B cell (primary cell): ENCODE results near the gene RASD1. TPM values are rescaled to one million over a fixed set of nuclear protein-coding genes. Genes with fewer than 3 reads are reported as not detected.

Source experiments
- ATAC-seq: fragments of 200-7000 bp; cut with Tn5 transposase; one replicate; pipeline ENCODE4 v1.10.0; 2021; ENCODE audit warnings: low read depth, mild to moderate bottlenecking, moderate number of reproducible peaks, moderate library complexity
- CTCF ChIA-PET: fragments of 350-600 bp; sonication (Branson Sonifier 250); formaldehyde crosslinking; loops from one replicate; lab custom pipeline; 2021; ENCODE audit warnings: antibody characterized with exemption, inconsistent platforms; lab: Charles Lee
- POLR2A ChIA-PET: fragments of 350-600 bp; sonication (Branson Sonifier 250); formaldehyde crosslinking; loops from one replicate; lab custom pipeline; 2021; ENCODE audit warnings: antibody characterized with exemption; lab: Charles Lee
- DNase-seq: peaks from one replicate; pipeline ENCODE4 v3.0.0; 2013
- H2AFZ ChIP-seq: 2 replicates; pipeline ENCODE4 v1.6.1; 2012; ENCODE audit warnings: mild to moderate bottlenecking, low read depth, low read length; ENCODE audit not compliant: insufficient read depth, poor library complexity, severe bottlenecking
- H3K27ac ChIP-seq, 2 donors: 1 replicate in 1 of 2; 2 replicates in 1 of 2; pipeline ENCODE4 v1.5.1; 2012 to 2013; ENCODE audit warnings: low read length in 2 of 2, mild to moderate bottlenecking in 2 of 2, moderate library complexity in 1 of 2
- H3K27me3 ChIP-seq, 4 experiments: fragments of 200-600 bp in 1 of 4; sonication (generic) in 1 of 4; replicated peaks in 1 of 4; 1 replicate in 2 of 4; 2 replicates in 2 of 4; pipeline versions ENCODE4 v1.6.1 to v1.7.0; 2013 to 2016; ENCODE audit warnings: low read length in 3 of 4, mild to moderate bottlenecking in 2 of 4, mixed read lengths in 1 of 4, moderate library complexity in 1 of 4; ENCODE audit not compliant: insufficient read depth in 4 of 4, control insufficient read depth in 3 of 4; ENCODE audit errors: control extremely low read depth in 1 of 4
- H3K36me3 ChIP-seq, 2 experiments: replicated peaks in 1 of 2; 1 replicate in 1 of 2; 2 replicates in 1 of 2; pipeline versions ENCODE4 v1.6.1 to v1.7.1; 2013; ENCODE audit warnings: low read length in 1 of 2; ENCODE audit not compliant: insufficient read depth in 2 of 2, control insufficient read depth in 1 of 2; ENCODE audit errors: control extremely low read depth in 1 of 2, extremely low read depth in 1 of 2
- H3K4me1 ChIP-seq, 2 donors: fragments of 200-600 bp in 1 of 2; sonication (generic) in 1 of 2; 1 replicate in 1 of 2; 2 replicates in 1 of 2; pipeline versions ENCODE4 v1.5.1 to v1.6.1; 2013 to 2017; ENCODE audit warnings: low read length in 2 of 2; ENCODE audit not compliant: control insufficient read depth in 2 of 2, insufficient read depth in 2 of 2
- H3K4me2 ChIP-seq: replicated peaks from 2 replicates; pipeline ENCODE3; 2012; ENCODE audit warnings: mild to moderate bottlenecking, low read depth, low read length; ENCODE audit not compliant: poor library complexity, severe bottlenecking
- H3K4me3 ChIP-seq, 5 experiments: fragments of 200-600 bp in 1 of 5; sonication (generic) in 1 of 5; 1 replicate in 3 of 5; 2 replicates in 2 of 5; pipeline versions ENCODE4 v1.5.1 to v1.7.0; 2011 to 2016; ENCODE audit warnings: low read length in 4 of 5, mild to moderate bottlenecking in 4 of 5, low read depth in 2 of 5, control low read depth in 1 of 5, moderate library complexity in 1 of 5; ENCODE audit not compliant: insufficient read depth in 1 of 5; ENCODE audit errors: control extremely low read depth in 1 of 5, extremely low read depth in 1 of 5
- H3K79me2 ChIP-seq: fragments of 200-600 bp; sonication (generic); one replicate; pipeline ENCODE4 v1.6.0; 2016; ENCODE audit warnings: low read length; ENCODE audit not compliant: control insufficient read depth, insufficient read depth
- H3K9ac ChIP-seq: fragments of 200-600 bp; sonication (generic); 2 replicates; pipeline ENCODE4 v1.6.1; 2017; ENCODE audit warnings: mild to moderate bottlenecking, low read length, moderate library complexity
- H3K9me3 ChIP-seq, 3 donors: one replicate each; pipeline versions ENCODE4 v1.6.1 to v1.7.1; 2013; ENCODE audit warnings: low read length in 2 of 3; ENCODE audit not compliant: control insufficient read depth in 2 of 3, insufficient read depth in 1 of 3; ENCODE audit errors: control extremely low read depth in 1 of 3
- H4K20me1 ChIP-seq: 2 replicates; pipeline ENCODE4 v1.6.0; 2012; ENCODE audit warnings: mild to moderate bottlenecking, low read length; ENCODE audit not compliant: insufficient read depth, control insufficient read depth, poor library complexity, severe bottlenecking
- H3K27ac Mint-ChIP-seq: one replicate; pipeline ENCODE4 v1.8.0; 2021; ENCODE audit warnings: mixed read lengths
- H3K27me3 Mint-ChIP-seq: one replicate; pipeline ENCODE4 v1.8.0; 2021; ENCODE audit warnings: mixed read lengths
- H3K4me1 Mint-ChIP-seq: one replicate; pipeline ENCODE4 v1.8.0; 2021; ENCODE audit warnings: mixed read lengths
- H3K4me3 Mint-ChIP-seq: one replicate; pipeline ENCODE4 v1.8.0; 2021; ENCODE audit warnings: mixed read lengths
- H3K9me3 Mint-ChIP-seq: one replicate; pipeline ENCODE4 v1.8.0; 2022; ENCODE audit warnings: mixed read lengths; ENCODE audit not compliant: insufficient read depth
- CTCF ChIP-seq: fragments of 200-600 bp; IDR thresholded peaks from one replicate; pipeline ENCODE4 v1.8.0; 2022; ENCODE audit warnings: antibody characterized with exemption, mild to moderate bottlenecking
- EZH2 ChIP-seq: IDR thresholded peaks from 2 replicates; pipeline ENCODE4 v1.6.1; 2012; ENCODE audit warnings: borderline replicate concordance, low read depth, mild to moderate bottlenecking, moderate library complexity, low read length; ENCODE audit not compliant: insufficient read depth, poor library complexity, severe bottlenecking
- WGBS: methylation state at CpG from one replicate; pipeline ENCODE4 v1.1.5; 2013; ENCODE audit warnings: missing lambda C conversion rate; ENCODE audit not compliant: insufficient coverage; 5-methylcytosine and 5-hydroxymethylcytosine counted together
- intact Hi-C: fragments of 100-400 bp; cut with micrococcal nuclease; formaldehyde crosslinking; loops from one replicate; pipeline ENCODE4 v1.10.0; 2022
- polyA plus RNA-seq: library from polyadenylated mRNA; depleted of rRNA; stranded (reverse); fragments of >200 nt; gene quantifications from 2 replicates; pipeline ENCODE4 v1.2.3, GENCODE V29; 2012
- total RNA-seq, 2 donors: library from RNA; stranded (reverse); fragments of 120-200 nt in 1 of 2; gene quantifications; 1 replicate in 1 of 2; 2 replicates in 1 of 2; pipeline versions ENCODE4 v1.2.3 to v1.2.4, GENCODE V29; 2013 to 2022

RASD1 gene
- total and polyA plus RNA-seq, 2 donors (not counting 1 experiment from before 2014, with no cell fraction given): 0.95 to 3.2 TPM

GRCh38 chr17:17500999-17501605 is 4.9 kb upstream of the RASD1 start:
- TF ChIP-seq CTCF (no peak), EZH2 (no peak)
- Histone ChIP-seq H3K9ac (no peak overlapping the region), H3K4me2 (no peak overlapping the region), H3K27me3 (peaks cover 0 to 14% (median 1%) of the 10 kb centered on the region in 4 experiments), H3K36me3 (no peaks in the 10 kb centered on the region), H3K9me3 (no peaks in the 10 kb centered on the region), H3K4me1 (peaks cover 7 to 9% of the 10 kb centered on the region in 2 donors), H2AFZ (no peak overlapping the region), H3K4me3 (no peak overlapping the region), H4K20me1 (no peaks in the 10 kb centered on the region), H3K79me2 (no peaks in the 10 kb centered on the region), H3K27ac (no peak overlapping the region)
- intact Hi-C loops: no loop called here
- DNase-seq (no peak), ATAC-seq (no peak)
- 79% methylated on average over 11 of the region's 14 CpGs for WGBS
- CTCF ChIA-PET: no interaction called here
- Mint-ChIP-seq H3K27me3 (peaks cover 6% of the 10 kb centered on the region), H3K4me3 (no peak overlapping the region), H3K27ac (no peak overlapping the region), H3K9me3 (no peaks in the 10 kb centered on the region), H3K4me1 (peaks cover 4% of the 10 kb centered on the region)
- POLR2A ChIA-PET: no interaction called here

GRCh38 chr17:17499402-17500145 is 3.4 kb upstream of the RASD1 start:
- H3K4me2 ChIP-seq: no peak overlapping the region
- DNase-seq: no peak
- Mint-ChIP-seq H3K27me3 (peaks cover 11% of the 10 kb centered on the region), H3K9me3 (no peaks in the 10 kb centered on the region), H3K27ac (no peak overlapping the region), H3K4me1 (peaks cover 16% of the 10 kb centered on the region), H3K4me3 (no peak overlapping the region)
- peaks cover 0 to 5% (median 0%) of the 10 kb centered on the region in 3 donors for H3K9me3 ChIP-seq
- peaks cover 22 to 23% of the 10 kb centered on the region in 2 donors for H3K4me1 ChIP-seq
- no peak overlapping the region for H3K27ac ChIP-seq
- H4K20me1 ChIP-seq: no peaks in the 10 kb centered on the region
- CTCF ChIA-PET: interaction anchor here (0.5 kb wide), 1 partner anchor 1074 kb away, joined by 3 read pairs; no protein-coding TSS in a partner anchor
- H3K9ac ChIP-seq: no peak overlapping the region
- intact Hi-C loops: loop anchor here (5.0 kb wide), 2 partner anchors 128 to 538 kb away; partner anchors contain the start of genes ATPAF2 and GID4
- no peak for ATAC-seq
- peaks cover 0 to 27% (median 6%) of the 10 kb centered on the region in 4 experiments for H3K27me3 ChIP-seq
- H3K4me3 ChIP-seq: no peak overlapping the region
- no peaks in the 10 kb centered on the region for H3K79me2 ChIP-seq
- POLR2A ChIA-PET: no interaction called here
- TF ChIP-seq CTCF (no peak), EZH2 (no peak)
- H2AFZ ChIP-seq: no peak overlapping the region
- 87% methylated on average over 17 of the region's 17 CpGs for WGBS
- no peaks in the 10 kb centered on the region for H3K36me3 ChIP-seq
